GM12878 (cell line): ENCODE results near the gene MSI2. TPM values are rescaled to one million over a fixed set of nuclear protein-coding genes. Genes with fewer than 3 reads are reported as not detected.

Source experiments
- ATAC-seq: fragments of 200-7000 bp; cut with Tn5 transposase; 3 replicates; pipeline ENCODE4 v1.9.1; 2020; ENCODE audit warnings: mild to moderate bottlenecking, moderate library complexity
- BruUV-seq: library from RNA; stranded (reverse); fragments of 400-500 nt; replicated peaks from 2 replicates; lab custom pipeline; 2021; lab: Mats Ljungman, UMichigan
- CTCF ChIA-PET: fragments of 300-600 bp; sonication (Branson Sonifier 250); formaldehyde crosslinking; extraction: SDS; loops from one replicate; lab custom pipeline; 2021; ENCODE audit warnings: inconsistent platforms; lab: Yijun Ruan, JAX
- POLR2A ChIA-PET: fragments of 350-600 bp; formaldehyde crosslinking; extraction: SDS; loops from one replicate; lab custom pipeline; 2021; ENCODE audit warnings: inconsistent platforms; lab: Charles Lee
- RAD21 ChIA-PET: fragments of 300-600 bp; sonication (Branson Sonifier 250); formaldehyde crosslinking; loops from one replicate; lab custom pipeline; 2023; ENCODE audit warnings: antibody characterized with exemption; ENCODE audit not compliant: unreplicated experiment; lab: Charles Lee
- SMC1A ChIA-PET: fragments of 300-600 bp; sonication (Branson Sonifier 250); formaldehyde crosslinking; loops from one replicate; lab custom pipeline; 2023; ENCODE audit not compliant: unreplicated experiment, uncharacterized antibody; lab: Charles Lee
- DNase-seq: peaks from one replicate; pipeline ENCODE4 v3.0.0-alpha.2; 2011; ENCODE audit warnings: low read depth, low spot score
- FAIRE-seq: peaks from 3 replicates; lab custom pipeline; 2011; peaks lifted over from hg19 to GRCh38; lab: Jason Lieb, UNC
- H2AFZ ChIP-seq: 2 replicates; pipeline ENCODE4 v1.6.0; 2011; ENCODE audit warnings: low read depth, low read length, control low read depth; ENCODE audit not compliant: control insufficient read depth
- H3K27ac ChIP-seq: 2 replicates; pipeline ENCODE4 v1.5.1; 2011; ENCODE audit warnings: control low read depth; ENCODE audit not compliant: control insufficient read depth, insufficient read depth
- H3K27me3 ChIP-seq, 2 experiments: replicated peaks in 1 of 2; 2 replicates each; pipeline versions ENCODE4 v1.6.0 to v1.6.1; 2011; ENCODE audit warnings: low read length in 1 of 2; ENCODE audit not compliant: control insufficient read depth in 2 of 2, insufficient read depth in 2 of 2
- H3K36me3 ChIP-seq, 2 experiments: 2 replicates each; pipeline ENCODE4 v1.5.1; 2011; ENCODE audit warnings: low read length in 1 of 2; ENCODE audit not compliant: control insufficient read depth in 2 of 2, insufficient read depth in 2 of 2
- H3K4me1 ChIP-seq: 2 replicates; pipeline ENCODE4 v1.6.1; 2011; ENCODE audit warnings: mild to moderate bottlenecking, low read length, moderate library complexity, mixed read lengths; ENCODE audit not compliant: control insufficient read depth, insufficient read depth
- H3K4me2 ChIP-seq: 2 replicates; pipeline ENCODE4 v1.6.0; 2011; ENCODE audit warnings: control low read depth; ENCODE audit not compliant: control insufficient read depth, insufficient read depth
- H3K4me3 ChIP-seq: fragments of 200-600 bp; sonication (generic); 2 replicates; pipeline ENCODE4 v1.5.1; 2016
- H3K79me2 ChIP-seq: 2 replicates; pipeline ENCODE4 v1.6.0; 2011; ENCODE audit warnings: low read length; ENCODE audit not compliant: control insufficient read depth, insufficient read depth
- H3K9ac ChIP-seq: 2 replicates; pipeline ENCODE4 v1.8.0; 2011; ENCODE audit warnings: low read length, control low read depth, mixed read lengths; ENCODE audit not compliant: control insufficient read depth, insufficient read depth
- H3K9me3 ChIP-seq: replicated peaks from 3 replicates; pipeline ENCODE4 v1.5.1; 2011; ENCODE audit warnings: mild to moderate bottlenecking, low read length; ENCODE audit not compliant: control insufficient read depth, insufficient read depth
- H4K20me1 ChIP-seq: 2 replicates; pipeline ENCODE4 v1.6.0; 2011; ENCODE audit not compliant: control insufficient read depth, insufficient read depth
- CREM ChIP-seq: IDR thresholded peaks from 2 replicates; pipeline ENCODE4 v1.6.1; 2014; ENCODE audit warnings: antibody characterized with exemption, low read depth
- E2F4 ChIP-seq: IDR thresholded peaks from 2 replicates; pipeline ENCODE4 v1.6.1; 2012; ENCODE audit warnings: low read depth, low read length, improper control_type of control experiment
- EED ChIP-seq: sonication (generic); IDR thresholded peaks from 2 replicates; pipeline ENCODE4 v1.6.1; 2016; ENCODE audit warnings: antibody characterized with exemption, low read depth
- HCFC1 ChIP-seq: fragments of 150-350 bp; IDR thresholded peaks from 2 replicates; pipeline ENCODE4 v1.6.1; 2014; ENCODE audit warnings: low read length
- MEF2B ChIP-seq: fragments of 450-650 bp; IDR thresholded peaks from 2 replicates; pipeline ENCODE4 v1.6.1; 2018; ENCODE audit warnings: mild to moderate bottlenecking, moderate library complexity; ENCODE audit not compliant: partially characterized antibody, poor library complexity, severe bottlenecking
- MTA2 ChIP-seq: fragments of 450-650 bp; IDR thresholded peaks from 2 replicates; pipeline ENCODE4 v1.6.1; 2016; ENCODE audit warnings: low read depth, mild to moderate bottlenecking, moderate library complexity
- PML ChIP-seq: IDR thresholded peaks from 2 replicates; pipeline ENCODE4 v1.6.1; 2012; ENCODE audit warnings: low read length, inconsistent platforms
- POLR2AphosphoS5 ChIP-seq: IDR thresholded peaks from 2 replicates; pipeline ENCODE4 v1.6.1; 2011; ENCODE audit warnings: mild to moderate bottlenecking, low read length, inconsistent platforms
- TAF1 ChIP-seq: IDR thresholded peaks from 2 replicates; pipeline ENCODE4 v1.6.1; 2011; ENCODE audit warnings: mild to moderate bottlenecking, low read depth, low read length, borderline replicate concordance
- USF2 ChIP-seq: IDR thresholded peaks from 2 replicates; pipeline ENCODE4 v1.6.1; 2011; ENCODE audit warnings: low read depth, low read length, improper control_type of control experiment, borderline replicate concordance
- ZNF592 ChIP-seq: fragments of 450-650 bp; IDR thresholded peaks from 2 replicates; pipeline ENCODE4 v1.6.1; 2017; ENCODE audit warnings: mild to moderate bottlenecking, moderate library complexity
- WGBS: methylation state at CpG from one replicate; pipeline ENCODE4 v1.1.6; 2016; ENCODE audit warnings: low lambda C conversion rate; ENCODE audit not compliant: insufficient replicate concordance, insufficient coverage; ENCODE audit errors: missing lambda C conversion rate; 5-methylcytosine and 5-hydroxymethylcytosine counted together
- in situ Hi-C: fragments of 300-500 bp; cut with MboI; formaldehyde crosslinking; loops from 9 replicates; pipeline ENCODE4 v1.14.3; 2018; ENCODE audit warnings: mixed read lengths
- intact Hi-C: fragments of 100-400 bp; cut with micrococcal nuclease; formaldehyde crosslinking; loops from one replicate; pipeline ENCODE4 v1.14.2; 2022; ENCODE audit not compliant: unreplicated experiment
- polyA plus RNA-seq, 11 experiments: library from polyadenylated mRNA; depleted of rRNA in 4 of 11; unstranded in 6 of 11; stranded (reverse) in 5 of 11; fragments of >200 nt; fragmentation: Nextera tagmentation in 4 of 11; fragmentation: Illumina TruSeq in 1 of 11; extraction: Ambion mirVana in 4 of 11; extraction: Trizol in 1 of 11; gene quantifications; 1 replicate in 1 of 11; 2 replicates in 10 of 11; pipeline versions ENCODE4 v1.2.1 to v1.2.3, GENCODE V29; 2011 to 2016; ENCODE audit warnings: inconsistent platforms in 2 of 11, missing spikeins in 2 of 11, low read depth in 1 of 11
- total RNA-seq, 4 experiments: library from RNA; depleted of rRNA in 3 of 4; stranded (reverse); fragments of >200 nt in 3 of 4; fragmentation: Illumina TruSeq in 1 of 4; extraction: Trizol in 1 of 4; gene quantifications; 2 replicates each; pipeline versions ENCODE4 v1.2.1 to v1.2.3, GENCODE V29; 2013 to 2021
- TF ChIP-seq, protein P1 (sequence below): IDR thresholded peaks from 2 replicates; pipeline ENCODE4 v1.6.1; 2011; ENCODE audit warnings: borderline replicate concordance, low read depth, mild to moderate bottlenecking, moderate library complexity, mixed read lengths, low read length; ENCODE audit not compliant: insufficient read depth; ENCODE audit errors: extremely low read length

Gene MSI2
- total and polyA plus RNA-seq, 10 of the 15 experiments (the other 5 are each of a cell fraction or from before 2014, with no cell fraction given): 6.1 to 76.1 (median 42.0) TPM

- TF ChIP-seq ZNF592 (peak; percentile 69), MTA2 (peak; percentile 66), CREM (no peak), TAF1 (no peak), POLR2AphosphoS5 (peak; percentile 33; the same call in 1 of the 2 replicates), PML (no peak)
These were observed 99.0 kb downstream of the MSI2 start (continued) for GRCh38 chr17:57355090-57355859.

- Histone ChIP-seq H3K79me2 (peaks cover 53% of the 10 kb centered on the region), H3K27me3 (no peaks in the 10 kb centered on the region), H3K4me3 (peak overlapping the region; percentile 40), H3K4me2 (peak overlapping the region; percentile 92), H4K20me1 (no peaks in the 10 kb centered on the region), H3K36me3 (no peaks in the 10 kb centered on the region; a peak in 1 of 4 replicates), H3K9ac (peak overlapping the region; percentile 79), H2AFZ (0 out of 2 replicates have a peak overlapping the region, but pooled peaks have one; percentile 15), H3K27ac (peak overlapping the region; percentile 96), H3K4me1 (peaks cover 59% of the 10 kb centered on the region), H3K9me3 (no peaks in the 10 kb centered on the region)
- in situ Hi-C loops (no loop called here), intact Hi-C loops (loop anchor here (1.0 to 5.0 kb wide), 6 partner anchors 10 to 107 kb away; partner anchors contain the start of gene MSI2)
- ChIA-PET POLR2A (interaction anchor here (1.1 to 7.9 kb wide), 7 partner anchors 13 to 113 kb away, joined by 3 to 80 read pairs (median 5); partner anchors contain the start of gene MSI2), CTCF (interaction anchor here (0.9 to 4.7 kb wide), 13 partner anchors 9 to 196 kb away, joined by 3 to 33 read pairs (median 4); no protein-coding TSS in a partner anchor), SMC1A (interaction anchor here (0.8 to 9.0 kb wide), 20 partner anchors 9 to 196 kb away, joined by 3 to 141 read pairs (median 7); no protein-coding TSS in a partner anchor), RAD21 (interaction anchor here (1.2 to 7.4 kb wide), 17 partner anchors 9 to 117 kb away, joined by 3 to 103 read pairs (median 11); no protein-coding TSS in a partner anchor)
- BruUV-seq: no TSS peak
- no peak for FAIRE-seq
- peak; percentile 56 for ATAC-seq
- WGBS: 28% methylated on average over 6 of the region's 6 CpGs
- DNase-seq: no peak
- TF ChIP-seq MEF2B: no peak
- no peak for TF ChIP-seq E2F4
- no peak for TF ChIP-seq HCFC1
- TF ChIP-seq, protein P1, sequence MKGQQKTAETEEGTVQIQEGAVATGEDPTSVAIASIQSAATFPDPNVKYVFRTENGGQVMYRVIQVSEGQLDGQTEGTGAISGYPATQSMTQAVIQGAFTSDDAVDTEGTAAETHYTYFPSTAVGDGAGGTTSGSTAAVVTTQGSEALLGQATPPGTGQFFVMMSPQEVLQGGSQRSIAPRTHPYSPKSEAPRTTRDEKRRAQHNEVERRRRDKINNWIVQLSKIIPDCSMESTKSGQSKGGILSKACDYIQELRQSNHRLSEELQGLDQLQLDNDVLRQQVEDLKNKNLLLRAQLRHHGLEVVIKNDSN: no peak
- no peak for TF ChIP-seq USF2
- TF ChIP-seq EED: no peak
These were observed 99.9 kb downstream of the MSI2 start for GRCh38 chr17:57356153-57356718.
